ENCODE data around the gene DSG4. TPM values are rescaled to one million over a fixed set of nuclear protein-coding genes. Genes with fewer than 3 reads are reported as not detected.

The DSG4 gene
- total RNA-seq, 4 donors from 2014 or later: not detected

- H3K9me3 ChIP-seq: no peaks in the 10 kb centered on the region
These were observed 4.3 kb downstream of the DSG4 start for GRCh38 chr18:31380912-31381311.

GRCh38 chr18:31382107-31382506 is 5.5 kb downstream of the DSG4 start:
- Histone ChIP-seq H3K9me3 (no peaks in the 10 kb centered on the region), H3K4me3 (no peak overlapping the region), H3K27me3 (no peaks in the 10 kb centered on the region), H3K27ac (no peak overlapping the region), H3K36me3 (no peaks in the 10 kb centered on the region), H3K4me1 (no peaks in the 10 kb centered on the region)
- TF ChIP-seq CTCF (IDR thresholded peaks at IDR 0.05 in 4 of 5, conservative IDR thresholded peaks at IDR 0.05 in 1 of 5) (no peak), POLR2A (IDR thresholded peaks at IDR 0.05) (no peak)
- DNase-seq: no peak
- intact Hi-C loops (cut with DNase I; ENCODE audit: low total_unique reads) (no loop called here), in situ Hi-C loops (cut with MboI; ENCODE audit: low sequenced_read_pairs in 4 of 4) (no loop called here)
- ATAC-seq: no peak

More at GRCh38 chr18:31380912-31381311, 4.3 kb downstream of the DSG4 start:
- no peak overlapping the region for H3K4me3 ChIP-seq
- intact Hi-C loops (cut with DNase I; ENCODE audit: low total_unique reads) (no loop called here), in situ Hi-C loops (cut with MboI; ENCODE audit: low sequenced_read_pairs in 4 of 4) (no loop called here)
- H3K4me1 ChIP-seq: no peaks in the 10 kb centered on the region
- no peak overlapping the region for H3K27ac ChIP-seq
- no peaks in the 10 kb centered on the region for H3K27me3 ChIP-seq
- no peaks in the 10 kb centered on the region for H3K36me3 ChIP-seq
- DNase-seq (no peak), ATAC-seq (no peak)
- no peak for TF ChIP-seq CTCF (IDR thresholded peaks at IDR 0.05 in 4 of 5, conservative IDR thresholded peaks at IDR 0.05 in 1 of 5)
- TF ChIP-seq POLR2A (IDR thresholded peaks at IDR 0.05): no peak

GRCh38 chr18:31386741-31387140 is 10.2 kb downstream of the DSG4 start:
- ATAC-seq: no peak
- in situ Hi-C loops (cut with MboI; ENCODE audit: low sequenced_read_pairs in 4 of 4): no loop called here

GRCh38 chr18:31393286-31393685 is 16.7 kb downstream of the DSG4 start:
- Histone ChIP-seq H3K9me3 (no peaks in the 10 kb centered on the region), H3K27ac (no peak overlapping the region), H3K4me1 (no peaks in the 10 kb centered on the region), H3K27me3 (no peaks in the 10 kb centered on the region), H3K4me3 (no peak overlapping the region), H3K36me3 (no peaks in the 10 kb centered on the region)
- ATAC-seq (no peak), DNase-seq (no peak)
- TF ChIP-seq POLR2A (IDR thresholded peaks at IDR 0.05): no peak
- TF ChIP-seq CTCF (IDR thresholded peaks at IDR 0.05 in 4 of 5, conservative IDR thresholded peaks at IDR 0.05 in 1 of 5): no peak
- in situ Hi-C loops (cut with MboI; ENCODE audit: low sequenced_read_pairs in 4 of 4) (no loop called here), intact Hi-C loops (cut with DNase I; ENCODE audit: low total_unique reads) (no loop called here)

More at GRCh38 chr18:31386741-31387140, 10.2 kb downstream of the DSG4 start:
- no peaks in the 10 kb centered on the region for H3K27me3 ChIP-seq
- H3K36me3 ChIP-seq: no peaks in the 10 kb centered on the region
- H3K27ac ChIP-seq: no peak overlapping the region
- H3K9me3 ChIP-seq: no peaks in the 10 kb centered on the region
- DNase-seq: no peak
- no peaks in the 10 kb centered on the region for H3K4me1 ChIP-seq
- no peak overlapping the region for H3K4me3 ChIP-seq
- intact Hi-C loops (cut with DNase I; ENCODE audit: low total_unique reads): no loop called here
- no peak for TF ChIP-seq CTCF (IDR thresholded peaks at IDR 0.05 in 4 of 5, conservative IDR thresholded peaks at IDR 0.05 in 1 of 5)
- no peak for TF ChIP-seq POLR2A (IDR thresholded peaks at IDR 0.05)
